Glutamatergic neuron (in vitro differentiated cells): ENCODE data around the gene TDRD9. TPM values are rescaled to one million over a fixed set of nuclear protein-coding genes. Genes with fewer than 3 reads are reported as not detected.

ENCODE experiments used
- DNase-seq: peaks from one replicate; pipeline ENCODE4 v3.0.0; 2022
- H3K27ac Mint-ChIP-seq: one replicate; pipeline ENCODE4 v1.8.0; 2020; ENCODE audit warnings: mild to moderate bottlenecking, mixed read lengths, inconsistent platforms; ENCODE audit not compliant: unreplicated experiment
- H3K27me3 Mint-ChIP-seq: one replicate; pipeline ENCODE4 v1.8.0; 2020; ENCODE audit warnings: mild to moderate bottlenecking, moderate library complexity, mixed read lengths, inconsistent platforms; ENCODE audit not compliant: unreplicated experiment
- H3K36me3 Mint-ChIP-seq: one replicate; pipeline ENCODE4 v1.8.0; 2020; ENCODE audit warnings: mild to moderate bottlenecking, mixed read lengths, inconsistent platforms; ENCODE audit not compliant: unreplicated experiment
- H3K4me1 Mint-ChIP-seq: one replicate; pipeline ENCODE4 v1.8.0; 2020; ENCODE audit warnings: mild to moderate bottlenecking, low read depth, mixed read lengths, inconsistent platforms; ENCODE audit not compliant: unreplicated experiment
- H3K4me3 Mint-ChIP-seq: one replicate; pipeline ENCODE4 v1.8.0; 2020; ENCODE audit warnings: mild to moderate bottlenecking, mixed read lengths, inconsistent platforms; ENCODE audit not compliant: unreplicated experiment
- H3K9me3 Mint-ChIP-seq: one replicate; pipeline ENCODE4 v1.8.0; 2020; ENCODE audit warnings: mild to moderate bottlenecking, moderate library complexity, mixed read lengths, inconsistent platforms; ENCODE audit not compliant: unreplicated experiment
- total RNA-seq: library from RNA; stranded (reverse); fragmentation: NEBNext Ultra II Directional; extraction: Animal tissue kit (Norgen Biotek cat#: 25700); gene quantifications from one replicate; pipeline ENCODE4 v1.2.1, GENCODE V29; 2021; ENCODE audit not compliant: unreplicated experiment
- TF ChIP-seq, protein P1 (sequence below): fragments of 200-600 bp; sonication (generic); IDR thresholded peaks from one replicate; pipeline ENCODE4 v1.5.0; 2021; ENCODE audit not compliant: partially characterized antibody, unreplicated experiment

The TDRD9 gene
- total RNA-seq, 1 donor from 2014 or later: not detected

- Mint-ChIP-seq H3K4me1 (no peaks in the 10 kb centered on the region), H3K36me3 (no peaks in the 10 kb centered on the region), H3K27me3 (peaks cover 2% of the 10 kb centered on the region), H3K4me3 (no peak overlapping the region), H3K27ac (no peak overlapping the region), H3K9me3 (no peaks in the 10 kb centered on the region)
- TF ChIP-seq, protein P1, sequence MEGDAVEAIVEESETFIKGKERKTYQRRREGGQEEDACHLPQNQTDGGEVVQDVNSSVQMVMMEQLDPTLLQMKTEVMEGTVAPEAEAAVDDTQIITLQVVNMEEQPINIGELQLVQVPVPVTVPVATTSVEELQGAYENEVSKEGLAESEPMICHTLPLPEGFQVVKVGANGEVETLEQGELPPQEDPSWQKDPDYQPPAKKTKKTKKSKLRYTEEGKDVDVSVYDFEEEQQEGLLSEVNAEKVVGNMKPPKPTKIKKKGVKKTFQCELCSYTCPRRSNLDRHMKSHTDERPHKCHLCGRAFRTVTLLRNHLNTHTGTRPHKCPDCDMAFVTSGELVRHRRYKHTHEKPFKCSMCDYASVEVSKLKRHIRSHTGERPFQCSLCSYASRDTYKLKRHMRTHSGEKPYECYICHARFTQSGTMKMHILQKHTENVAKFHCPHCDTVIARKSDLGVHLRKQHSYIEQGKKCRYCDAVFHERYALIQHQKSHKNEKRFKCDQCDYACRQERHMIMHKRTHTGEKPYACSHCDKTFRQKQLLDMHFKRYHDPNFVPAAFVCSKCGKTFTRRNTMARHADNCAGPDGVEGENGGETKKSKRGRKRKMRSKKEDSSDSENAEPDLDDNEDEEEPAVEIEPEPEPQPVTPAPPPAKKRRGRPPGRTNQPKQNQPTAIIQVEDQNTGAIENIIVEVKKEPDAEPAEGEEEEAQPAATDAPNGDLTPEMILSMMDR: no peak
- DNase-seq: no peak
Measured at GRCh38 chr14:104031384-104031783, 103.1 kb downstream of the TDRD9 start.

DNA sequence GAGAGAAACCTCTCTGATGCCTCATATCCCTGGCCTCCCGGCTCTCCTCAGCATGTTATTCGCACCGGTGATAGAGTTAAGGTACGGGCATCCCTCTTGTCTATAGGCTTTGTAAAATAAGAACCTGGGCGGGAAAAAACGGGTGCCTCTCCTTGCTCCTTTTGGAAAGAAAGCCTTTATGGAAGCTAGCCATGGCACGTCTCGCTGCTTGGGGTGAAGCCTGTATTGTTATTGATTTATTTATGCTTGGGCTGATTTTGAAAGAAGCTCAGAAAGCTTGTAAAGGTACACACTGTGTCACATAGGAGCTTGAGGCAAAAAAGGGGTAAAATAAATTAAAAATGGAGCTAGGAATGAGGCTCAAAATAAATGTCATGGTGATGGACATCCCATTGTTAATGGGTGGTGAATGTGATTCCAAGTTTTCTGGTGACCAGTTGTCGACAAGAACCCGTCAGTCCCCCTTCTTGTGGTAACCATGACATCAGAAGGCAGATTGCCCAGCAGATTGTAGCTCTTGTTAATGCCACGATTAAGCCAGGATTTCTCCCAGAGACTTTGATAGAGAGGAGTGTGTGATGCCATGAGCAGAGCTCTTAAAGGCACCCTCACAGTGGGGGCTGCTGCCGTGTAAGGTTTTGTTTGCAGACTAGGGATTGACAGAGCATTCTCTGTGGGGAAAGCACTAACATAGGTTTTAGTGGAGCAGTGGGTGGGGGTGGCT, 106.9 kb downstream of the TDRD9 start:
- Mint-ChIP-seq H3K4me1 (no peaks in the 10 kb centered on the region), H3K27me3 (peaks cover 4% of the 10 kb centered on the region), H3K36me3 (no peaks in the 10 kb centered on the region), H3K27ac (no peak overlapping the region), H3K4me3 (no peak overlapping the region), H3K9me3 (no peaks in the 10 kb centered on the region)
- TF ChIP-seq, protein P1: no peak
- no peak for DNase-seq

DNA sequence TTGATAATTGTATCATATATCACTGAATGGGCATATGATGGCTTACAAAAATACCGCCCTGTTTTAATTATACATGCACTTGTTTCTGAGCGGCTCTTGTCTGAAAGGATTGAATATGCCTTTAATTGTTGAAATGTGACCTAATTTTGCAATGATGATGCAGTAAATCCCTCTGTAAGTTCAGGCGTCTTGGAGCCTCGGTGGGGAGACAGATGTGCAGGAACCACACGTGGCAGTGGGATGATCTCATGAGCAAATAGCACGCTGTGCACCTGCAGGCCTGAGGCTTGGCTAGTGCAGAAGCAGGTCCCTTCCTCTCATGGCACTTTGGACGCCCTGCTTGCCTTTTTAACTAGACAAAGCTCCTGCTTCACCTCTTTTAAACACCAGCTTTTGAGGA, 108.0 kb downstream of the TDRD9 start:
- Mint-ChIP-seq H3K4me3 (no peak overlapping the region), H3K27ac (no peak overlapping the region), H3K27me3 (peaks cover 4% of the 10 kb centered on the region), H3K4me1 (no peaks in the 10 kb centered on the region), H3K9me3 (no peaks in the 10 kb centered on the region), H3K36me3 (no peaks in the 10 kb centered on the region)
- DNase-seq: no peak
- TF ChIP-seq, protein P1: no peak

DNA sequence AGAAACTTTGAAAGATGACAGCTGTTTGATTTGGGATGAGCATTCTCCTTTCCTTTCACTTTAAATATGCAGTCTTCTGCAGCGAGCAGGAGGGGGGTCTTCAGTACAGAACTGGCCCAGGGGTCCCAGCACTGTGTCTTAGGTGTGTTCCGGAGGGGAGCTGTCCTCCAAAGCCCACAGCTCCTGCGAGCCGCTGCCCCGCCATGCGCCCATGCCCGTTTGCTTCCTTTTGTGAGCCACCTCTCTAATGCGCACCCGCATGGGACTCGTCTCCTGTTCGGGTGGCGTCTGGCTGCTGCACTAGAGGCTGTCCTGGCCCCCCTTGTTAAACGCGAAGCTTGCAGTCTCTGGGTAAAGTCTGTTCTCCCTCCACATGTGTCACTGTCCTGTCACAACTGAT, 108.8 kb downstream of the TDRD9 start:
- Mint-ChIP-seq H3K27ac (no peak overlapping the region), H3K4me3 (no peak overlapping the region), H3K4me1 (no peaks in the 10 kb centered on the region), H3K36me3 (no peaks in the 10 kb centered on the region), H3K27me3 (peaks cover 4% of the 10 kb centered on the region), H3K9me3 (no peaks in the 10 kb centered on the region)
- no peak for DNase-seq
- TF ChIP-seq, protein P1: no peak

DNA sequence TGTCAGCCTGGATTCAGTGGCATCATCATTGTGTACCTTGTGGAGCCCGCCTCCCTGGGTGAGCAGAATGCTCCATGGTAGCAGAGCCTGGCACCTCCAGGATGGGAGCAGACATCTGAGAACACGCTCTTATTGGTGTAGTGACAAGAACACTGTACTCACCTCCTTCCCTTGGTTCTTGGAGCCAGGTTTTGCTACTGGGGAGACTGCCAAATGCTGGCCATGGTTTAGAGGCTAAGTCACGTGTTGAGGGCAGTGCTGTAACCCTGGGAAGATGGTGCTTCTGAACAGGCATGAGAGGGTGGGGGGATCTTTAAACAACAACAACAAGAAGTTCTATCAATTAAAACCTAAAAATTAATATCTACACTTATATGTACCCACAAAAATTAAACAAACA, 109.6 kb downstream of the TDRD9 start:
- no peak overlapping the region for H3K4me3 Mint-ChIP-seq
- no peak overlapping the region for H3K27ac Mint-ChIP-seq
- DNase-seq: no peak
- H3K4me1 Mint-ChIP-seq: no peaks in the 10 kb centered on the region
- no peaks in the 10 kb centered on the region for H3K9me3 Mint-ChIP-seq
- TF ChIP-seq, protein P1: no peak
- H3K36me3 Mint-ChIP-seq: no peaks in the 10 kb centered on the region
- H3K27me3 Mint-ChIP-seq: peaks cover 4% of the 10 kb centered on the region
